ENCODE results near the gene VSIG10. TPM values are rescaled to one million over a fixed set of nuclear protein-coding genes. Genes with fewer than 3 reads are reported as not detected.

The VSIG10 gene
- total and polyA plus RNA-seq, 2 of the 13 experiments (the other 11 are each of a cell fraction or from before 2014, with no cell fraction given) = 25.6 to 42.5 TPM

GRCh38 chr12:118120579-118121363 lies 17.0 kb upstream of the VSIG10 start (continued):
- TF ChIP-seq ZNF609 (CRISPR knock-in tag; IDR thresholded peaks at IDR 0.05; ENCODE audit: borderline replicate concordance) = peak; percentile 60; the same call in 1 of the 2 replicates
- TF ChIP-seq TBL1XR1 (IDR thresholded peaks at IDR 0.05; ENCODE audit: borderline replicate concordance, low read length, partially characterized antibody) = peak; percentile 86
- TF ChIP-seq NR2C2 (CRISPR knock-in tag; IDR thresholded peaks at IDR 0.05; ENCODE audit: borderline replicate concordance) = peak; percentile 68; the same call in 1 of the 2 replicates
- TF ChIP-seq ZNF18 (CRISPR knock-in tag; IDR thresholded peaks at IDR 0.05; ENCODE audit: insufficient replicate concordance) = no peak
- TF ChIP-seq DRAP1 (CRISPR knock-in tag; IDR thresholded peaks at IDR 0.05) = 0 out of 2 replicates have a peak, but pooled peaks have one; percentile 14
- no peak for TF ChIP-seq LRRFIP1 (CRISPR knock-in tag; conservative IDR thresholded peaks at IDR 0.05)
- peak; percentile 70 for TF ChIP-seq RAD21 (CRISPR knock-in tag; IDR thresholded peaks at IDR 0.05)
- no peak for TF ChIP-seq FOXJ3 (CRISPR knock-in tag; IDR thresholded peaks at IDR 0.05; ENCODE audit: borderline replicate concordance)
- TF ChIP-seq ZNF160 (CRISPR knock-in tag; IDR thresholded peaks at IDR 0.05) = no peak
- peak; percentile 39; the same call in 1 of the 2 replicates for TF ChIP-seq THAP11 (CRISPR knock-in tag; IDR thresholded peaks at IDR 0.05)
- TF ChIP-seq HOXA5 (CRISPR knock-in tag; IDR thresholded peaks at IDR 0.05) = 0 out of 2 replicates have a peak, but pooled peaks have one; percentile 26
- TF ChIP-seq ZNF644 (CRISPR knock-in tag; IDR thresholded peaks at IDR 0.05; ENCODE audit: low read depth) = no peak
- peak; percentile 48; the same call in 1 of the 2 replicates for TF ChIP-seq ZMYM4 (CRISPR knock-in tag; IDR thresholded peaks at IDR 0.05)
- 0 out of 2 replicates have a peak, but pooled peaks have one; percentile 21 for TF ChIP-seq ZNF317 (CRISPR knock-in tag; IDR thresholded peaks at IDR 0.05)
- TF ChIP-seq CREM (IDR thresholded peaks at IDR 0.05) = peak; percentile 42; the same call in 1 of the 2 replicates
- no peak for TF ChIP-seq CREM (CRISPR knock-in tag; IDR thresholded peaks at IDR 0.05)
- TF ChIP-seq ZKSCAN8 (CRISPR knock-in tag; IDR thresholded peaks at IDR 0.05; ENCODE audit: borderline replicate concordance) = peak; percentile 51; the same call in 1 of the 2 replicates
- peak; percentile 58 for TF ChIP-seq FOXA3 (CRISPR knock-in tag; IDR thresholded peaks at IDR 0.05)
- no peak for TF ChIP-seq SOX13 (IDR thresholded peaks at IDR 0.05)
- TF ChIP-seq SOX13 (CRISPR knock-in tag; conservative IDR thresholded peaks at IDR 0.05 in 1 of 2, IDR thresholded peaks at IDR 0.05 in 1 of 2) = peak in 1 of 2 experiments; percentile 73; a peak in 2 of 4 replicates
